H1 (cell line): ENCODE data around the gene CNTN5. TPM values are rescaled to one million over a fixed set of nuclear protein-coding genes. Genes with fewer than 3 reads are reported as not detected.

Source experiments
- NANOG ChIP-seq: IDR thresholded peaks from 2 replicates; pipeline ENCODE4 v1.6.1; 2011; ENCODE audit warnings: low read length, low read depth, mild to moderate bottlenecking, inconsistent platforms; ENCODE audit not compliant: insufficient read depth, poor library complexity, severe bottlenecking
- polyA plus RNA-seq, 7 experiments: library from polyadenylated mRNA; depleted of rRNA in 3 of 7; stranded (reverse) in 5 of 7; unstranded in 2 of 7; fragments of >200 nt in 5 of 7; fragments of 200-250 nt in 2 of 7; gene quantifications; 1 replicate in 5 of 7; 2 replicates in 1 of 7; 4 replicates in 1 of 7; pipeline versions ENCODE4 v1.2.1 to v1.2.3, GENCODE V29; 2011 to 2013; ENCODE audit warnings: missing spikeins in 2 of 7, mixed read lengths in 2 of 7
- total RNA-seq: library from RNA; stranded (reverse); fragmentation: NEBNext Ultra II Directional; extraction: Animal tissue kit (Norgen Biotek cat#: 25700); gene quantifications from 2 replicates; pipeline ENCODE4 v1.2.1, GENCODE V29; 2021

CNTN5 gene
- total and polyA plus RNA-seq, 2 of the 8 experiments (the other 6 are each of a cell fraction or from before 2014, with no cell fraction given): not detected

- TF ChIP-seq NANOG: no peak
These were observed 49.2 kb downstream of the CNTN5 start (continued) for GRCh38 chr11:99069856-99070444.
